Bronchial epithelial cell (primary cell): ENCODE measurements around the gene TPM2. TPM values are rescaled to one million over a fixed set of nuclear protein-coding genes. Genes with fewer than 3 reads are reported as not detected.
A peak's percentile ranks its signal among the peaks of the same experiment; 100 is the strongest.

Experiments
- DNase-seq: peaks from one replicate; pipeline ENCODE4 v3.0.0-alpha.2; 2010; ENCODE audit warnings: low read depth
- FAIRE-seq: peaks from 2 replicates; lab custom pipeline; 2011; peaks lifted over from hg19 to GRCh38; lab: Jason Lieb, UNC
- H3K27me3 ChIP-seq: 2 replicates; pipeline ENCODE4 v1.5.1; 2011; ENCODE audit warnings: low read length; ENCODE audit not compliant: control insufficient read depth, insufficient read depth
- H3K36me3 ChIP-seq: 2 replicates; pipeline ENCODE4 v1.5.1; 2011; ENCODE audit warnings: low read length; ENCODE audit not compliant: control insufficient read depth, insufficient read depth
- H3K4me3 ChIP-seq: 2 replicates; pipeline ENCODE4 v1.5.1; 2011; ENCODE audit warnings: mild to moderate bottlenecking, low read depth, low read length, control low read depth
- CTCF ChIP-seq: IDR thresholded peaks from 2 replicates; pipeline ENCODE4 v1.5.1; 2011; ENCODE audit warnings: mild to moderate bottlenecking, moderate library complexity, low read length, control low read depth, inconsistent platforms; ENCODE audit not compliant: insufficient read depth, severe bottlenecking
- total RNA-seq: library from RNA; depleted of rRNA; stranded (reverse); fragments of >200 nt; gene quantifications from 2 replicates; pipeline ENCODE4 v1.2.1, GENCODE V29; 2014

Gene TPM2
- total RNA-seq, result 46.1 and 57.7 TPM in 2 replicates

DNA sequence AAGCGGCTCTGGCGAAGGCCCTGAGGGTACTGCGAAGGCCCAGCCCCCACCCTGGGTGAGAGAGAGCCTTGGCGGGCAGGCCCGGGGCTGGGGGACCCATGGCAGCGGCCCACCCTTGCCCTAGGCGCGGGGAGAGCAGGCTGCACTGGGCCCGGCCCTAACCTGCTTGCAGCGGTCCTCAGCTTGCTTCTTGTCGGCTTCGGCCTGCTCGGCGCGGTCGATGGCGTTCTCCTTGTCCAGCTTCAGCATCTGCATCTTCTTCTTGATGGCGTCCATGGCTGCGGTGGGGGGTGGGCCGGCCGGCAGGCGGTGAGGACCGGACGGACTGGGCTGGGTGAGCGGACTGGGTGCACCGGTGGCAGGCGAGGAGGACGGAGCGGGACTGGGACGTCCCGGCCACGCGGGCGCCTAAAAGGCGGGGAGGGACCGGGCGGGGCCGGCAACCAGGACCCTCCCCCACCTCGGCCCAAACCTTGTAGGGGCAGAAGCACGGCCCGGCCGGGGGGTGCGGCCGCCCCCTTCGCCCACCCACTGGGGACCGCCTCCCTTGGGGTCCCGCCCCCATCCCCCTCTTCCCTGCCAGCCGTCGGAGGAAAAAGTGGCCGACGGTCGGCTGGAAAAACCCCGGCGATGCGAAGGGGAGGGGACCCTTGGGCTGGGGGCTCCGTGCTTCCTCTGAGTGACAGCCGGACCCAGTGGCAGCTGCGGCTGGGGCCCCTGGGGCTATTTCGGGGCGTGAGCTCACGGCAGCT, at the start of gene TPM2:
TPM2 (minus strand) TSS at position 384 of the 752 bp plus-strand sequence; CDS start at position 276, 108 bp downstream.
- H3K4me3 ChIP-seq, result peak within 1 kb of the TSS; percentile 65
- DNase-seq (no peak), FAIRE-seq (no peak)
- TF ChIP-seq CTCF, result no peak
- H3K27me3 ChIP-seq, result no peaks in the 10 kb centered on the region
- peaks cover 12% of the 10 kb centered on the region for H3K36me3 ChIP-seq

- peaks cover 45% of the 10 kb centered on the region for H3K36me3 ChIP-seq
- no peak overlapping the region for H3K4me3 ChIP-seq
- DNase-seq (no peak), FAIRE-seq (peak; percentile 40)
- H3K27me3 ChIP-seq, result no peaks in the 10 kb centered on the region
- TF ChIP-seq CTCF, result no peak
Measured at GRCh38 chr9:35738924-35739323, 49.2 kb upstream of the TPM2 start.

GRCh38 chr9:35738186-35738585, 48.5 kb upstream of the TPM2 start:
- H3K27me3 ChIP-seq, result no peaks in the 10 kb centered on the region
- no peak for TF ChIP-seq CTCF
- no peak overlapping the region for H3K4me3 ChIP-seq
- DNase-seq, result no peak
- peaks cover 41% of the 10 kb centered on the region for H3K36me3 ChIP-seq
- no peak for FAIRE-seq

GRCh38 chr9:35737143-35737542, 47.4 kb upstream of the TPM2 start:
- Histone ChIP-seq H3K4me3 (no peak overlapping the region), H3K27me3 (no peaks in the 10 kb centered on the region), H3K36me3 (peaks cover 41% of the 10 kb centered on the region)
- no peak for DNase-seq
- no peak for TF ChIP-seq CTCF
- no peak for FAIRE-seq

GRCh38 chr9:35736201-35736633, 46.5 kb upstream of the TPM2 start:
- peak; percentile 89 for TF ChIP-seq CTCF
- Histone ChIP-seq H3K27me3 (no peaks in the 10 kb centered on the region), H3K36me3 (peaks cover 41% of the 10 kb centered on the region), H3K4me3 (no peak overlapping the region)
- FAIRE-seq (peak; percentile 7), DNase-seq (peak; percentile 68)
